NCI-H82 treated with DMSO at 0.1 percent for 48 hours (cell line): ENCODE data around the gene FREY1.
A peak's percentile ranks its signal among the peaks of the same experiment; 100 is the strongest.

Experiments used
- DNase-seq: peaks from one replicate; lab custom pipeline; 2025; ENCODE audit not compliant: unreplicated experiment; lab: John Stamatoyannopoulos, UW

Gene FREY1

DNA sequence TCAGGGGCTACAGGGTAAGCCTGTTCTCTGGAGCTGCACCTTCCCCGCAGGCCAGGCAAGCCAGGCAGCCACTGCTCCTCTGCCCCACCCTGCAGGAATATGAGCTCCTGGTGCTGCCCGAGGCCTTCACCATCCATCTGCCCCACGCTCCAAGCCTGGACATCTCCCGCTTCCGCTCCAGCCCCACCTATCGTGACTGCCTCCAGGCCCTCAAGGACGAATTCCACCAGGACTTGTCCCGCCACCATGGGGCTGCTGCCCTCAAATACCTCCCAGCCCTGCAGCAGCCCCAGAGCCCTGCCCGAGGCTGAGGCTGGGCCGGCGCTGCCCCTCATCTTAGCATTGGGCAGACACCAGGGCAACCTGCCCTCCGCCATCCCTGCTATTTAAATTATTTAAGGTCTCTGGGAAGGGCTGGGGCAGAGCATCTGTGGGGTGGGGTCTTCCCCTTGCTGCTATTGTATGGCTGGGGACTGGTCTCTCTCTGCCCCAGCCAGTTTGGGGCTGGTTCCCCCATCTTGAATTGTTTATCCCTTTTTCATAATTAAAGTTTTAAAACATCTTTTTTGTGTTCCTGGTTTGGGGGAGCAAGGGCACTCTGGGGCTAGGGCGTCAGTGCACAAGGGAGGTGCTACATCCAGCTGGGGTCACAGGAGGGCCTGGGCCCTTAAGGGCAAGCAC, 21.6 kb upstream of the FREY1 start:
- DNase-seq: no peak

DNA sequence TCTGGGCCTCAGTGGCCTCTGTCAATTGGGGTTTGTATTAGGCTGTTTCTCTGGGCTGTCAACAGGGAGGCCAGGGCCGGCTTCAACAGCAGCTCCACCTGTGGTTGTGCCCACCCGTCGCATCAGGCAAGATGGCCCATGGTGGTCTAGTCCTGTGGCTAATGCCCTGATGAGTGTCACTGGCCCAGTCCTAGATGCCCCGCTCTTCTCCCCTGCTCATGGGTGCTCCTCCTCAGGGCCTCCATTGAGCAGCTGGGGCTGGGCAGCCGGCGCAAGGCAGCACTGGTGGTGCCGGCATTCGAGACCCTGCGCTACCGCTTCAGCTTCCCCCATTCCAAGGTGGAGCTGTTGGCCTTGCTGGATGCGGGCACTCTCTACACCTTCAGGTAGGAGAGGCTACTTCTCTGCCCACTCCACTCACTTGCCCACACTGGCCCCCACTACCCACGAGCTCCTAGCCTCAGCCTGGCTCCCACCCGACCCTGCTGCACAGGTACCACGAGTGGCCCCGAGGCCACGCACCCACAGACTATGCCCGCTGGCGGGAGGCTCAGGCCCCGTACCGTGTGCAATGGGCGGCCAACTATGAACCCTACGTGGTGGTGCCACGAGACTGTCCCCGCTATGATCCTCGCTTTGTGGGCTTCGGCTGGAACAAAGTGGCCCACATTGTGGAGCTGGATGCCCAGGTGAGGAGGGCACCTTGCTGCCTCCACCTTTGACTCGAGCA, 20.8 kb upstream of the FREY1 start:
- DNase-seq: no peak

DNA sequence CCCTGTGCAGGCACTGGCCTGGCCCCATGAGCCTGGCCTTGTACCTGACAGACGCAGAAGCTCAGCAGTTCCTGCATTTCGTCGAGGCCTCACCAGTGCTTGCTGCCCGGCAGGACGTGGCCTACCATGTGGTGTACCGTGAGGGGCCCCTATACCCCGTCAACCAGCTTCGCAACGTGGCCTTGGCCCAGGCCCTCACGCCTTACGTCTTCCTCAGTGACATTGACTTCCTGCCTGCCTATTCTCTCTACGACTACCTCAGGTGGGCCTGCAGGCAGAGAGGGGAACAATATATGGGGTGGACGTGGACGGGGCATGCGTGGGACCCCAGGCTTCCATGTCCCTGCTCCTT, 20.2 kb upstream of the FREY1 start:
- DNase-seq: no peak

DNA sequence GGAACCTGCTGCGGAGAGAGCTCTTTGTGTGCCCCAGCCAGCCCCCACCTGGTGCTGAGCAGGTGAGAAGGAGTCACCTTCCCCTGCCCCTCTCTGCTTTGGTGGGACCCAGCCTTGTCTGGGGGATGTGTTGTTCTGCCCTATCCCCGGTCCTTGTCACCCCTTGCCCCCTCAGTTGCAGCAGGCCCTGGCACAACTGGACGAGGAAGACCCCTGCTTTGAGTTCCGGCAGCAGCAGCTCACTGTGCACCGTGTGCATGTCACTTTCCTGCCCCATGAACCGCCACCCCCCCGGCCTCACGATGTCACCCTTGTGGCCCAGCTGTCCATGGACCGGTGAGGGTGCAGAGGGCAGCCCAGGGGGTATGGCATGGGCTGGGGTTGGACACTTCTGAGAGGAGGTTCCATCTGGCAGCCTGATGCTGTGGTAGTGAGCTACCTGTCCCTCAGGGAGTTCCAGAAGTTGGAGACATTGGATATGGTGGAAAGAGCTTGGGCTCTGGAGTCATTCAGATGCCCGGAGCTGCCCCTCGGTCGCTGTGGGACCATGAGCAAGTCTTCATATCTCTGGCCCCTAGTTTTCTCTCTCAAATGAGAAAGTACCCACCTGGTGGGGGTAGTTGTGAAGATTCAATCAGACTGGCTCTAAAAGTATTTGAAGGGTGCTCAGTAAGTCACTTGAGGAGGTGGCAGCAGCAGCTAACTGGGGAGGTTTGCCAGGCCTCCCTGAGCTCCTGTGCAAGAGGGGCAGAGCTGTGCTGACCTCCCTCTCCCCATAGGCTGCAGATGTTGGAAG, 19.7 kb upstream of the FREY1 start:
- DNase-seq: no peak

DNA sequence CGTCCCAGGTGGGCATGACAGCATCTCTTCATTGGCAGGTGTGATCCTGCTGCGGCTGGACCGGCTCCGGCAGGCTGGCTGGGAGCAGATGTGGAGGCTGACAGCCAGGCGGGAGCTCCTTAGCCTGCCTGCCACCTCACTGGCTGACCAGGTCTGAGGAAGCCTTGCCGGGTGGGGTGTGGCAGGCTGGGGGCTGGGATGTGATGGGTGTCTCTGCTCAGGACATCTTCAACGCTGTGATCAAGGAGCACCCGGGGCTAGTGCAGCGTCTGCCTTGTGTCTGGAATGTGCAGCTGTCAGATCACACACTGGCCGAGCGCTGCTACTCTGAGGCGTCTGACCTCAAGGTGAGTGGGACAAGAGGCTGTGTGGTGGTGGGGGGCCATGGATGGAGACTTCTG, 18.9 kb upstream of the FREY1 start:
- no peak for DNase-seq

GRCh38 chr11:45925550-45925949, 18.5 kb upstream of the FREY1 start:
- DNase-seq: no peak

DNA sequence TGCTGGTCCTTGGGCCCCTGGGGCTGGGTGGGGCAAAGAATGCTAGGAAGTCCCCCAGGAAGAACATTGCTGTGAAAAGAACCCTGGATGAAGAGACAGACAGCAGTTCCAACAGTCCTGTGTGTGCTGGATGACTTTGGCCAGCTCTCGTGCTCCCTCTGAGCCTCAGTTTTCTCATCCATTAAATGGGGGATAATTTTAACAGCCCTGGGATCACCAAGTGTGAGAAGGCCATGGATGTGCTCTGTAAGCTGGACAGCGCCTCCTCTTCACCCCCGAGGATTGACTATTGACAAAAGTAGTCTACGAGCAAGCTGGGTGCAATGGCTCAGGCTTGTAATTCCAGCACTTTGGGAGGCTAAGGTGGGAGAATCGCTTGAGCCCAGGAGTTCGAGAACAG, 17.9 kb upstream of the FREY1 start:
- no peak for DNase-seq

DNA sequence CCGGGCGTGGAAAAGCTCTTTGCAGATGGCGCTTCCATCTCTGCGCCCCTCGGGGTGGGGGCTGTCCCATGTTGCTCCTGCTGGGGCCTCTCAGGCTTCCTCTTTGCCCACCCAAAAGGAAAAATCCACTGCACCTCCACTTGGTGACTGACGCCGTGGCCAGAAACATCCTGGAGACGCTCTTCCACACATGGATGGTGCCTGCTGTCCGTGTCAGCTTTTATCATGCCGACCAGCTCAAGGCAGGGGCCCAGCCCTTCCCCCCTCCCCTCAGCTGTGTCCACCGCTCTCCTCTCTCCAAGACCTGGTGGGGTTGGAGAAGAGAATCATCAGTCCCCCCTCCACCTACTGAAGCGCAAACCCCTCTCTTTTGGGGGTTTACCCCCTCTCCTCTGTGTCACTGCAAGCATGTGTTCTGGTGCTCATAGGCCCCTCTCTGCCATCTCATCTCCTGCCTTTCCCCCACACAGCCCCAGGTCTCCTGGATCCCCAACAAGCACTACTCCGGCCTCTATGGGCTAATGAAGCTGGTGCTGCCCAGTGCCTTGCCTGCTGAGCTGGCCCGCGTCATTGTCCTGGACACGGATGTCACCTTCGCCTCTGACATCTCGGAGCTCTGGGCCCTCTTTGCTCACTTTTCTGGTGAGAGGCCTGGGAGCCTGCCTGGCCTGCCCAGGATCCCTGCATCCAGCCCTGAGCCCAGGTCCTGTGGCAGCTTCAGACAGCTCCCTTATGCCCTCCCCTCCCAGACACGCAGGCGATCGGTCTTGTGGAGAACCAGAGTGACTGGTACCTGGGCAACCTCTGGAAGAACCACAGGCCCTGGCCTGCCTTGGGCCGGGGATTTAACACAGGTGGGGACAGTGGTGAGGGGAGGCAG, 17.2 kb upstream of the FREY1 start:
- DNase-seq: no peak

GRCh38 chr11:45922425-45923082, 15.5 kb upstream of the FREY1 start, which contains the start of gene LARGE2:
Gene LARGE2 (plus strand): TSS chr11:45922656. CDS start chr11:45922883, 227 bp downstream.
- DNase-seq: no peak

DNA sequence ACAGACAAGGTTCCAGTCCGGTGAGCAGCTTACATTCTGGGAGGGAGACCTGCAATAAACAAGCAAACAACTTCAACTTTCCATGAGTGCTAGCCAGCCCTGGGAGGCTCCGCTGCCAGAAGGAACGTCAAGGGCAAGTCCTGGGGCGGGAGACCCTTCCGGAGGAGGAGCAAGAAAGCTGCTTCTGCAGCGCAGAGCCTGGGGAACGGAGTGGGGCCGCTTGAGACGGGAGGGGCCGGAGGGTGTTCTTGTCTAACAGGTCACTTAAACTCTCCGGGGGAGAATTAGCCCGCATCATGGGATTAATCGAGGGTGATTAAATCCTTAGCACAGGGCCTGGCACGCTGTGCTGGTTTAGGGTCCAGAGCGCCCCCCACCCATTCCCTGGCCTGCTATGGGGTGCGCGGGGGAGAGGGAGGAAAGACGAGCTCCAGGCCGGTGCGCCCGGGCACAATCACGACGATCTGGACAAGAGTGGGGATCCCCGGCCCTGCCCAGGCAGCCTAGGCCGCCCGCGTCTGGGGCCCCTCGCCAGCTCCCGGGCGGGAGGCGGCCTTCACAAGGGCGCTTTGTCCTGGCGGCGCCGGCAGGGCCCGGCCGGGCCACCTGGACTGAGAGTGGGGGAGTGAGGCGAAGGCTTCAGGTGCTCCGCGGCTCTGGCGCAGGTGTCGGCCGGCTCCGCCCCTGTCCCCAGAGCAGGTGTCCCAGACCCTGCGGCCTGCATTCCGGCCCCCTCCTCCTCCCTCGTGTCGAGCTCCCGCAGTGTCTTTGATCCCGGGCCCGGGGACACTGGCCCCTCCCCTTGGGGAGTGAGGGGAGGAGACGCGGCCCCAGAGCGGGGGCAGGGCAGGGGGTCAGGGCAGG, 14.7 kb upstream of the FREY1 start:
- DNase-seq: peak; percentile 56

GRCh38 chr11:45920531-45921477, 13.7 kb upstream of the FREY1 start:
- DNase-seq: no peak

DNA sequence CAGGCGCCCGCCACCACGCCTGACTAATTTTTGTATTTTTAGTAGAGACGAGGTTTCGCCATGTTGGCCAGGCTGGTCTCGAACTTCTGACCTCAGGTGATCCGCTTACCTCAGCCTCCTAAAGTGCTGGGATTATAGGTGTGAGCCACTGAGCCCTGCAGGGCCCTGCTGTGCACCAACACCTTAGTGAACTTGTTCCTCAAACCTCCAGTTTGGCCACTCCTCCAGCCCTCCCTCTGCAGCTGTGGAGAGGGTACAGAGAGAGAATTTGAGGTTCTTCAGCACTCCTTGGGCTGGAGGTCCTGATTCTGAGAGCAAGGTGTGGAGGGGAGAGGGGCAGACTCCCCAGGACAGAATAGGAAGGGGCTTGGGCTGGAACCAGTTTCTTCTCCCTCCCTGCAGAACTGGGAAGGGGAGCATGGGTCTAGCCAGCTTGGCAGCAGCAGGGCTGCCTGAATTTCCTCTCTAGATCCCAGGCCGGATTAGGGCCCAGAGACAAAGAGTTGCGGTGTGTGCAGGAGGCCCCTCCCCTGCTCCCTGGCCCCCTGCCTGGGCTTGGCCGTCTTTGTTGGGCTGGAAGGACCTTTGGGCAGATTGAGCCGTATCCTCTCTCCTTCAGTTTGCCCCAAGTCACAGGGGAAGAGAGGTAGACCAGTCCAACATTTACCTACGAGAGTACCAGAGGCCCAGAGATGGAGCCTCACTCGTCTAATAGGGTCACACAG, 12.9 kb upstream of the FREY1 start:
- peak; percentile 27 for DNase-seq

GRCh38 chr11:45918962-45919675, 12.0 kb upstream of the FREY1 start:
- no peak for DNase-seq

DNA sequence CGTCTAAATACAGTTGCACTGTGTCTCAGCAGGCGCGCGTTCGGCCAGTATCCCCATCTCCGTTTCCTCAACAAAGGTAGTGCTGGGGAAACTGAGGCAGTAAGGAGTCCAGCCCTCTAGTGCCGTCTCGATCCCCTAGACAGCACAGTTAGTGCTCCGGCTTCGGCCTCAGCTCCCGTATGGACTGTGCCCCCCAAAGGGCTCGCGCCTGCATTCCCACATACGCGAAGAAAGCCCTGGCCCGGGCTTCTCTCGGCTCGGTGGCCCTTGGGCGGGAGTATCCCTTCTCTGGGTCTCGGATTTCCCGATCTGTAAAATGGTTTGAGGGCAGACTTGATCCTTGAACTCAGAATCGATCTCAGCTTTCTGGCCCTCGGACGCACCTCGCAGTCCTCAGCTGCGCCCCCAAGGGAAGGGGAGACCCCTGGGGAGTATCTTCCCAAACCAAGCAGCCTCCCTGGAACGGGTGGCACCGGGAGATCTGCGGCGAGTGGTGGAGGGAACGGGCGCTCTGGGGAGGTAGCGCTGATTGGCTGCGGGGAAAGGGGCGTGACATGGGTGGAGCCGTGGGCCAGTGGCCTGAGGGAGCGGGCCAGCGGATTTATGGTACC, 11.4 kb upstream of the FREY1 start:
- DNase-seq: peak; percentile 77

- peak; percentile 81 for DNase-seq
These were observed 10.7 kb upstream of the FREY1 start, which contains the start of gene PEX16 for GRCh38 chr11:45917623-45918330. Gene PEX16 (minus strand): TSS chr11:45917877. CDS start chr11:45917811, 66 bp downstream.

GRCh38 chr11:45917286-45917622, 10.2 kb upstream of the FREY1 start:
- no peak for DNase-seq
